Measurements from ENCODE around the gene NTN1.

DNA sequence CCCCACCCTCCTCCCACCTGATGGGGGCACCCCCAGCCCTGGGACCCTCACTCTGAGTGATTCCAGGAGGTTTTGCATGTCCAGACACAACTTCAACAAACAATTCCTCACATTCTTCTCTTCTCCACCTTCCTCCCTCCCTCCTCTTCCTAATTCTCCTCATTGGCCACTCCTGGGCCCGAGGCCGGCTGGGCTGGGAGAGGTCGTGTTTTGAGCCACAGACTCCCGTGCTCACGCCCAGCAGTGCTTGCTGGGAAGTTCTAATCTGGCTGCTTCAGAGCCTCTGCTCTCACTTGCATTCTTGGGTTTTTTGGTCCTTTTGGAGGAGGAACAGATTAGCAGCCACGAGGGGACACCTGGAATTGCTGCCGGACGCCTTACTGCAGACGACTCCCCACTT lies 157.0 kb downstream of the NTN1 start:
- TF ChIP-seq ZNF274 (IDR thresholded peaks at IDR 0.05; ENCODE audit: low read length), result no peak
- TF ChIP-seq ZNF274 (tag by site-specific recombination; IDR thresholded peaks at IDR 0.05; ENCODE audit: borderline replicate concordance), result no peak
- TF ChIP-seq, protein P1, sequence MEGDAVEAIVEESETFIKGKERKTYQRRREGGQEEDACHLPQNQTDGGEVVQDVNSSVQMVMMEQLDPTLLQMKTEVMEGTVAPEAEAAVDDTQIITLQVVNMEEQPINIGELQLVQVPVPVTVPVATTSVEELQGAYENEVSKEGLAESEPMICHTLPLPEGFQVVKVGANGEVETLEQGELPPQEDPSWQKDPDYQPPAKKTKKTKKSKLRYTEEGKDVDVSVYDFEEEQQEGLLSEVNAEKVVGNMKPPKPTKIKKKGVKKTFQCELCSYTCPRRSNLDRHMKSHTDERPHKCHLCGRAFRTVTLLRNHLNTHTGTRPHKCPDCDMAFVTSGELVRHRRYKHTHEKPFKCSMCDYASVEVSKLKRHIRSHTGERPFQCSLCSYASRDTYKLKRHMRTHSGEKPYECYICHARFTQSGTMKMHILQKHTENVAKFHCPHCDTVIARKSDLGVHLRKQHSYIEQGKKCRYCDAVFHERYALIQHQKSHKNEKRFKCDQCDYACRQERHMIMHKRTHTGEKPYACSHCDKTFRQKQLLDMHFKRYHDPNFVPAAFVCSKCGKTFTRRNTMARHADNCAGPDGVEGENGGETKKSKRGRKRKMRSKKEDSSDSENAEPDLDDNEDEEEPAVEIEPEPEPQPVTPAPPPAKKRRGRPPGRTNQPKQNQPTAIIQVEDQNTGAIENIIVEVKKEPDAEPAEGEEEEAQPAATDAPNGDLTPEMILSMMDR (tag by site-specific recombination; IDR thresholded peaks at IDR 0.05), result no peak
- TF ChIP-seq IKZF3 (tag by site-specific recombination; IDR thresholded peaks at IDR 0.05), result no peak
- TF ChIP-seq, protein P2, sequence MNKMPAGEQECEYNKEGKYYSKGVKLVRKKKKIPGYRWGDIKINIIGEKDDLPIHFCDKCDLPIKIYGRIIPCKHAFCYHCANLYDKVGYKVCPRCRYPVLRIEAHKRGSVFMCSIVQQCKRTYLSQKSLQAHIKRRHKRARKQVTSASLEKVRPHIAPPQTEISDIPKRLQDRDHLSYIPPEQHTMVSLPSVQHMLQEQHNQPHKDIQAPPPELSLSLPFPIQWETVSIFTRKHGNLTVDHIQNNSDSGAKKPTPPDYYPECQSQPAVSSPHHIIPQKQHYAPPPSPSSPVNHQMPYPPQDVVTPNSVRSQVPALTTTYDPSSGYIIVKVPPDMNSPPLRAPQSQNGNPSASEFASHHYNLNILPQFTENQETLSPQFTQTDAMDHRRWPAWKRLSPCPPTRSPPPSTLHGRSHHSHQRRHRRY (tag by site-specific recombination; IDR thresholded peaks at IDR 0.05), result no peak
- TF ChIP-seq, protein P3, sequence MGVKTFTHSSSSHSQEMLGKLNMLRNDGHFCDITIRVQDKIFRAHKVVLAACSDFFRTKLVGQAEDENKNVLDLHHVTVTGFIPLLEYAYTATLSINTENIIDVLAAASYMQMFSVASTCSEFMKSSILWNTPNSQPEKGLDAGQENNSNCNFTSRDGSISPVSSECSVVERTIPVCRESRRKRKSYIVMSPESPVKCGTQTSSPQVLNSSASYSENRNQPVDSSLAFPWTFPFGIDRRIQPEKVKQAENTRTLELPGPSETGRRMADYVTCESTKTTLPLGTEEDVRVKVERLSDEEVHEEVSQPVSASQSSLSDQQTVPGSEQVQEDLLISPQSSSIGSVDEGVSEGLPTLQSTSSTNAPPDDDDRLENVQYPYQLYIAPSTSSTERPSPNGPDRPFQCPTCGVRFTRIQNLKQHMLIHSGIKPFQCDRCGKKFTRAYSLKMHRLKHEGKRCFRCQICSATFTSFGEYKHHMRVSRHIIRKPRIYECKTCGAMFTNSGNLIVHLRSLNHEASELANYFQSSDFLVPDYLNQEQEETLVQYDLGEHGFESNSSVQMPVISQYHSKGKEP (tag by site-specific recombination; IDR thresholded peaks at IDR 0.05), result no peak

Measured in HEK293 (cell line).